ENCODE measurements around the gene SOHLH2.
A peak's percentile ranks its signal among the peaks of the same experiment; 100 is the strongest.

Gene SOHLH2

GRCh38 chr13:36244990-36245389 is 30.6 kb upstream of the SOHLH2 start:
- H3K27me3 ChIP-seq: no peaks in the 10 kb centered on the region
- no peak overlapping the region for H3K27ac ChIP-seq
- TF ChIP-seq Cebpa-rat (IDR thresholded peaks at IDR 0.05): no peak
- no peaks in the 10 kb centered on the region for H3K36me3 ChIP-seq
- peaks cover 0 to 1% (median 0%) of the 10 kb centered on the region in 10 experiments; a peak in 4 of 20 replicates for H3K4me1 ChIP-seq
- no peak overlapping the region for H3K4me2 ChIP-seq
- H3K9me3 ChIP-seq (replicated peaks in 1 of 11): peaks cover 16 to 23% (median 18%) of the 10 kb centered on the region in 11 experiments; a peak in 19 of 22 replicates
- H3K9ac ChIP-seq: no peak overlapping the region
- H4K20me1 ChIP-seq: no peaks in the 10 kb centered on the region
- H3K4me3 ChIP-seq: no peak overlapping the region

- Histone ChIP-seq H3K9me3 (replicated peaks in 1 of 11) (peaks cover 16 to 23% (median 18%) of the 10 kb centered on the region in 11 experiments; a peak in 19 of 22 replicates), H3K27me3 (no peaks in the 10 kb centered on the region), H3K9ac (no peak overlapping the region), H3K4me1 (no peaks in the 10 kb centered on the region), H3K4me3 (no peak overlapping the region), H3K36me3 (no peaks in the 10 kb centered on the region), H3K4me2 (no peak overlapping the region), H4K20me1 (no peaks in the 10 kb centered on the region), H3K27ac (no peak overlapping the region)
- TF ChIP-seq Cebpa-rat (IDR thresholded peaks at IDR 0.05): no peak
Observed at GRCh38 chr13:36244073-36244472, 29.7 kb upstream of the SOHLH2 start.

GRCh38 chr13:36242761-36243160 is 28.4 kb upstream of the SOHLH2 start:
- no peak for TF ChIP-seq Cebpa-rat (IDR thresholded peaks at IDR 0.05)
- Histone ChIP-seq H3K4me1 (no peaks in the 10 kb centered on the region), H3K27ac (no peak overlapping the region), H3K9ac (no peak overlapping the region), H3K27me3 (no peaks in the 10 kb centered on the region), H3K4me3 (no peak overlapping the region), H3K4me2 (no peak overlapping the region), H4K20me1 (no peaks in the 10 kb centered on the region), H3K36me3 (no peaks in the 10 kb centered on the region), H3K9me3 (replicated peaks in 1 of 11) (peaks cover 15 to 21% (median 17%) of the 10 kb centered on the region in 11 experiments; a peak in 19 of 22 replicates)

GRCh38 chr13:36231236-36231635 is 16.9 kb upstream of the SOHLH2 start:
- H3K4me3 ChIP-seq: no peak overlapping the region
- H4K20me1 ChIP-seq: no peaks in the 10 kb centered on the region
- H3K4me2 ChIP-seq: no peak overlapping the region
- H3K36me3 ChIP-seq: no peaks in the 10 kb centered on the region
- no peak overlapping the region for H3K27ac ChIP-seq
- no peak overlapping the region for H3K9ac ChIP-seq
- no peaks in the 10 kb centered on the region for H3K4me1 ChIP-seq
- H3K9me3 ChIP-seq (replicated peaks in 1 of 11): peaks cover 3 to 18% (median 11%) of the 10 kb centered on the region in 11 experiments; a peak in 17 of 22 replicates
- no peak for TF ChIP-seq Cebpa-rat (IDR thresholded peaks at IDR 0.05)
- H3K27me3 ChIP-seq: no peaks in the 10 kb centered on the region

DNA sequence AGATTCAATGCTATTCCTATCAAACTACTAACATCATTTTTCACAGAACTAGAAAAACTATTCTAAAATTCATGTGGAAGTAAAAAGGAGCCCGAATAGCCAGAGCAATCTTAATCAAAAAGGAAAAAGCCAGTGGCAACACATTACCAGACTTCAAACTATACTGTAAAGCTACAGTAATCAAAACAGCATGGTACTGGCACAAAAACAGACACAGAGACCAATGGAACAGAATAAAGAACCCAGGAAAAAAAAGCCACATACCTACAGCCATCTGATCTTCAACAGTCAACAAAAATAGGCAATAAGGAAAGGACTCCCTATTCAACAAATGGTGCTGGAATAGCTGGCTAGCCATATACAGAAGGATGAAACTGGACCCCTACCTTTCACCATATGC is 10.4 kb upstream of the SOHLH2 start:
- Histone ChIP-seq H3K36me3 (no peaks in the 10 kb centered on the region), H3K9me3 (replicated peaks in 1 of 11) (peaks cover 21 to 30% (median 27%) of the 10 kb centered on the region in 11 experiments), H3K9ac (no peak overlapping the region), H3K4me1 (no peaks in the 10 kb centered on the region), H3K4me3 (no peak overlapping the region), H3K4me2 (no peak overlapping the region), H3K27me3 (no peaks in the 10 kb centered on the region), H3K27ac (no peak overlapping the region), H4K20me1 (no peaks in the 10 kb centered on the region)
- TF ChIP-seq Cebpa-rat (IDR thresholded peaks at IDR 0.05): no peak

- Histone ChIP-seq H3K27me3 (no peaks in the 10 kb centered on the region), H3K4me1 (peaks cover 0 to 10% (median 0%) of the 10 kb centered on the region in 10 experiments; a peak in 7 of 20 replicates), H3K4me3 (no peak overlapping the region), H3K9me3 (replicated peaks in 1 of 11) (peaks cover 20 to 48% (median 37%) of the 10 kb centered on the region in 11 experiments), H4K20me1 (no peaks in the 10 kb centered on the region), H3K9ac (no peak overlapping the region), H3K27ac (no peak overlapping the region), H3K4me2 (no peak overlapping the region), H3K36me3 (no peaks in the 10 kb centered on the region)
- no peak for TF ChIP-seq Cebpa-rat (IDR thresholded peaks at IDR 0.05)
Observed at GRCh38 chr13:36219883-36220282, 5.5 kb upstream of the SOHLH2 start.

GRCh38 chr13:36217456-36217855 is 3.1 kb upstream of the SOHLH2 start:
- peaks cover 0 to 30% (median 6%) of the 10 kb centered on the region in 10 experiments; a peak in 10 of 20 replicates for H3K4me1 ChIP-seq
- H3K9ac ChIP-seq: no peak overlapping the region
- no peaks in the 10 kb centered on the region for H3K27me3 ChIP-seq
- TF ChIP-seq Cebpa-rat (IDR thresholded peaks at IDR 0.05): no peak
- H3K36me3 ChIP-seq: peaks cover 0 to 4% (median 0%) of the 10 kb centered on the region in 11 experiments; a peak in 2 of 22 replicates
- no peaks in the 10 kb centered on the region for H4K20me1 ChIP-seq
- H3K4me3 ChIP-seq: no peak overlapping the region
- H3K9me3 ChIP-seq (replicated peaks in 1 of 11): peaks cover 30 to 63% (median 50%) of the 10 kb centered on the region in 11 experiments
- no peak overlapping the region for H3K4me2 ChIP-seq
- no peak overlapping the region for H3K27ac ChIP-seq

- H3K27me3 ChIP-seq: no peaks in the 10 kb centered on the region
- H3K9me3 ChIP-seq (replicated peaks in 1 of 11): peaks cover 34 to 78% (median 63%) of the 10 kb centered on the region in 11 experiments
- H3K27ac ChIP-seq: peak overlapping the region in 1 of 11 experiments; percentile 39; a peak in 1 of 22 replicates
- no peak for TF ChIP-seq Cebpa-rat (IDR thresholded peaks at IDR 0.05)
- no peak overlapping the region for H3K4me3 ChIP-seq
- no peak overlapping the region for H3K9ac ChIP-seq
- peaks cover 0 to 4% (median 0%) of the 10 kb centered on the region in 11 experiments; a peak in 2 of 22 replicates for H3K36me3 ChIP-seq
- H3K4me2 ChIP-seq: peak overlapping the region in 5 of 11 experiments; percentile 14 to 37 (median 36); a peak in 8 of 22 replicates
- peaks cover 0 to 40% (median 6%) of the 10 kb centered on the region in 10 experiments; a peak in 10 of 20 replicates for H3K4me1 ChIP-seq
- H4K20me1 ChIP-seq: no peaks in the 10 kb centered on the region
Observed at GRCh38 chr13:36212789-36213188, 1.6 kb downstream of the SOHLH2 start.

DNA sequence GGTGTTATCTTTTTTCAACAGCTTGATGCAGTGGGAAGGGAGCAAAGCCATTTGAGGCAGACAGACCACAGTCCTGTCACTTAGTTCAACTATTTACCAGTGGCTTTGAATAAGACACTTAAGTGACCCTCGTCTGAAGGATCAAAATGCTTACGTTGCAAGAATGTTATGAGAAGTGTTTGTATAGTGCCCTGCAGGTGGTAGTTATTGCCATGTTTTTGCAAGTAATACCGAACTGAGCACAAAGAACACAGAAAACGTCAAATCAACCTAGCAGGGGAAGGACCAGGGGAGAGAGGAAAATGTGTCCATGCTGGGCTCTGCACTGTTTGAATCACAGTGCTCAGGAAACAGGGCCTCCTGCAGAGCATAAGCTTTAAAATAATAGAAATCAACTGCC is 2.8 kb downstream of the SOHLH2 start:
- peaks cover 0 to 40% (median 6%) of the 10 kb centered on the region in 10 experiments; a peak in 10 of 20 replicates for H3K4me1 ChIP-seq
- no peak overlapping the region for H3K9ac ChIP-seq
- H4K20me1 ChIP-seq: no peaks in the 10 kb centered on the region
- H3K27ac ChIP-seq: no peak overlapping the region
- peak overlapping the region in 2 of 11 experiments; percentile 14 to 31; a peak in 4 of 22 replicates for H3K4me2 ChIP-seq
- H3K27me3 ChIP-seq: no peaks in the 10 kb centered on the region
- peaks cover 33 to 73% (median 56%) of the 10 kb centered on the region in 11 experiments for H3K9me3 ChIP-seq (replicated peaks in 1 of 11)
- H3K4me3 ChIP-seq: no peak overlapping the region; a peak in 1 of 20 replicates
- peaks cover 0 to 4% (median 0%) of the 10 kb centered on the region in 11 experiments; a peak in 2 of 22 replicates for H3K36me3 ChIP-seq
- TF ChIP-seq Cebpa-rat (IDR thresholded peaks at IDR 0.05): no peak

DNA sequence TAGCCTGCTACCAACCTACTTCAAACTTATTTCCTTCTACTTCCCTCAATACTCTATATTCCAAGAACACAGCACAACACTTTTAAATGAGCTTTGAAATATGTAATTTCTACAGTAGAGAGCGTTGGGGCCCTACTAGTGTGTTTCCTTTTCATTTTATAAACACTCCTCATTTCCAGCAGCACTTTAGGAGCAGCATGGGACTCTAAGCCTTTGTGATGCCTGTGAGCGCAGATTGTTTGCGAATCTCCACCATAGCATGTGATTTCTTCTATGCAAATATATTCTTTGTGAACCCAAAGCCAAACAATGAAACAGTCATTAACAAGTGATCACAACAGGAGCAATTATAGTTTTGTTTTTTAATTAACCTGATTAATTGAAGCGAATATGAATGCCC is 3.6 kb downstream of the SOHLH2 start:
- H3K4me1 ChIP-seq: peaks cover 0 to 38% (median 6%) of the 10 kb centered on the region in 10 experiments; a peak in 10 of 20 replicates
- TF ChIP-seq Cebpa-rat (IDR thresholded peaks at IDR 0.05): no peak
- H3K9me3 ChIP-seq (replicated peaks in 1 of 11): peaks cover 33 to 69% (median 54%) of the 10 kb centered on the region in 11 experiments
- H3K9ac ChIP-seq: no peak overlapping the region
- H4K20me1 ChIP-seq: no peaks in the 10 kb centered on the region
- H3K4me2 ChIP-seq: no peak overlapping the region
- peaks cover 0 to 4% (median 0%) of the 10 kb centered on the region in 11 experiments; a peak in 2 of 22 replicates for H3K36me3 ChIP-seq
- H3K4me3 ChIP-seq: no peak overlapping the region
- no peaks in the 10 kb centered on the region for H3K27me3 ChIP-seq
- no peak overlapping the region for H3K27ac ChIP-seq
